HG03108 (cell line): Measurements from ENCODE around the gene ATRN.
"Not testable (repeated sequence)": the region's sequence is repeated elsewhere in the genome, so short reads cannot be mapped to it uniquely, and the experiment has no call there.

Source experiments
- ATAC-seq: cut with Tn5 transposase; IDR thresholded peaks from one replicate; pipeline ENCODE4 v1.9.1; 2021; ENCODE audit warnings: moderate library complexity; ENCODE audit not compliant: unreplicated experiment

ATRN gene

GRCh38 chr20:3560578-3560977 lies 89.8 kb downstream of the ATRN start:
- ATAC-seq = no peak

GRCh38 chr20:3563133-3563532 lies 92.3 kb downstream of the ATRN start:
- ATAC-seq = no peak

- no peak for ATAC-seq
Observed at GRCh38 chr20:3563548-3564177, 92.8 kb downstream of the ATRN start.

- ATAC-seq = no peak
Observed at GRCh38 chr20:3565851-3566250, 95.0 kb downstream of the ATRN start.

- no peak for ATAC-seq
Observed at GRCh38 chr20:3572151-3572550, 101.3 kb downstream of the ATRN start.

- ATAC-seq = no peak
Observed at GRCh38 chr20:3576363-3576762, 105.5 kb downstream of the ATRN start.

GRCh38 chr20:3577366-3577765 lies 106.5 kb downstream of the ATRN start:
- ATAC-seq = no peak

- ATAC-seq = no peak
Observed at GRCh38 chr20:3580412-3580811, 109.6 kb downstream of the ATRN start.

- ATAC-seq = no peak
Observed at GRCh38 chr20:3583765-3584164, 112.9 kb downstream of the ATRN start.

GRCh38 chr20:3586093-3586492 lies 115.3 kb downstream of the ATRN start:
- ATAC-seq = no peak

- ATAC-seq = no peak
Observed at GRCh38 chr20:3590164-3590563, 119.3 kb downstream of the ATRN start.

GRCh38 chr20:3592931-3593330 lies 122.1 kb downstream of the ATRN start:
- ATAC-seq = no peak

- no peak for ATAC-seq
Observed at GRCh38 chr20:3595541-3595940, 124.7 kb downstream of the ATRN start.

GRCh38 chr20:3603108-3603507 lies 132.3 kb downstream of the ATRN start:
- ATAC-seq = no peak

GRCh38 chr20:3605386-3605886 lies 134.6 kb downstream of the ATRN start:
- not testable (repeated sequence) for ATAC-seq

GRCh38 chr20:3606021-3606420 lies 135.2 kb downstream of the ATRN start:
- ATAC-seq = no peak

- no peak for ATAC-seq
Observed at GRCh38 chr20:3611901-3612300, 141.1 kb downstream of the ATRN start.

- no peak for ATAC-seq
Observed at GRCh38 chr20:3612795-3613572, 142.2 kb downstream of the ATRN start.

GRCh38 chr20:3613821-3614440 lies 143.1 kb downstream of the ATRN start:
- ATAC-seq = no peak

- no peak for ATAC-seq
Observed at GRCh38 chr20:3614466-3614865, 143.6 kb downstream of the ATRN start.

GRCh38 chr20:3615171-3615840 lies 144.5 kb downstream of the ATRN start:
- ATAC-seq = not testable (repeated sequence)
